IMR-90 (cell line): ENCODE measurements around the gene PFDN6.

Experiments used
- CTCF ChIP-seq: conservative IDR thresholded peaks from 2 replicates; pipeline ENCODE4 v1.5.1; 2012; ENCODE audit warnings: mild to moderate bottlenecking, low read depth, low read length, improper control_type of control experiment
- POLR2A ChIP-seq: IDR thresholded peaks from 2 replicates; pipeline ENCODE4 v1.6.1; 2012; ENCODE audit warnings: mild to moderate bottlenecking, low read depth, low read length

- TF ChIP-seq CTCF, result no peak
- TF ChIP-seq POLR2A, result no peak
Measured at GRCh38 chr6:33276581-33276863, 12.9 kb upstream of the PFDN6 start.
